H1 (cell line): ENCODE measurements around the gene DCXR. TPM values are rescaled to one million over a fixed set of nuclear protein-coding genes. Genes with fewer than 3 reads are reported as not detected.

Experiments
- CTCF ChIA-PET: fragments of 300-600 bp; sonication (Branson Sonifier 250); formaldehyde crosslinking; loops from one replicate; lab custom pipeline; 2021; ENCODE audit not compliant: partially characterized antibody; lab: Charles Lee
- POLR2A ChIA-PET: fragments of 300-600 bp; sonication (Branson Sonifier 250); formaldehyde crosslinking; loops from one replicate; lab custom pipeline; 2021; ENCODE audit warnings: inconsistent platforms; ENCODE audit not compliant: partially characterized antibody; lab: Charles Lee
- DNase-seq, 2 experiments: peaks; one replicate each; pipeline versions ENCODE4 v3.0.0 to v3.0.0-alpha.2; 2010 to 2022; ENCODE audit warnings: low spot score in 2 of 2, low read depth in 1 of 2, mixed read lengths in 1 of 2
- FAIRE-seq: peaks from 2 replicates; lab custom pipeline; 2011; peaks lifted over from hg19 to GRCh38; lab: Jason Lieb, UNC
- H2AFZ ChIP-seq: 2 replicates; pipeline ENCODE4 v1.8.1; 2012; ENCODE audit warnings: low read length, inconsistent platforms
- H2AK5ac ChIP-seq: 2 replicates; pipeline ENCODE4 v1.6.1; 2013; ENCODE audit warnings: low read depth, low read length
- H2BK120ac ChIP-seq: replicated peaks from 2 replicates; pipeline ENCODE3; 2013; ENCODE audit warnings: low read depth, low read length, inconsistent platforms
- H2BK12ac ChIP-seq: 2 replicates; pipeline ENCODE4 v1.6.1; 2013; ENCODE audit warnings: low read depth, low read length
- H2BK15ac ChIP-seq: 2 replicates; pipeline ENCODE4 v1.6.1; 2013; ENCODE audit warnings: low read length
- H2BK20ac ChIP-seq: 2 replicates; pipeline ENCODE4 v1.6.1; 2013; ENCODE audit warnings: low read length
- H2BK5ac ChIP-seq: 2 replicates; pipeline ENCODE4 v1.6.1; 2013; ENCODE audit warnings: low read depth, low read length
- H3K14ac ChIP-seq: 2 replicates; pipeline ENCODE4 v1.6.1; 2013; ENCODE audit warnings: inconsistent platforms; ENCODE audit not compliant: insufficient read length
- H3K18ac ChIP-seq: 2 replicates; pipeline ENCODE4 v1.6.1; 2013; ENCODE audit warnings: low read length; ENCODE audit errors: extremely low read depth
- H3K23ac ChIP-seq: 2 replicates; pipeline ENCODE4 v1.6.1; 2013; ENCODE audit warnings: inconsistent platforms; ENCODE audit not compliant: insufficient read length
- H3K23me2 ChIP-seq: 2 replicates; pipeline ENCODE4 v1.6.1; 2013; ENCODE audit warnings: low read depth, low read length
- H3K27ac ChIP-seq: 2 replicates; pipeline ENCODE4 v1.6.1; 2011; ENCODE audit warnings: low read depth, low read length, inconsistent platforms
- H3K27me3 ChIP-seq, 4 experiments: replicated peaks in 1 of 4; 1 replicate in 1 of 4; 2 replicates in 3 of 4; pipeline versions ENCODE4 v1.6.1 to v1.8.1; 2011 to 2013; ENCODE audit warnings: low read length in 3 of 4, mild to moderate bottlenecking in 3 of 4, inconsistent platforms in 2 of 4, mixed read lengths in 2 of 4, moderate library complexity in 1 of 4; ENCODE audit not compliant: control insufficient read depth in 3 of 4, insufficient read depth in 3 of 4; ENCODE audit errors: extremely low read depth in 1 of 4
- H3K36me3 ChIP-seq, 4 experiments: 2 replicates each; pipeline versions ENCODE4 v1.6.1 to v1.8.1; 2011 to 2013; ENCODE audit warnings: mild to moderate bottlenecking in 4 of 4, low read length in 3 of 4, moderate library complexity in 2 of 4, control low read depth in 1 of 4, inconsistent platforms in 1 of 4; ENCODE audit not compliant: insufficient read depth in 4 of 4, control insufficient read depth in 2 of 4
- H3K4ac ChIP-seq: replicated peaks from 2 replicates; pipeline ENCODE3; 2013; ENCODE audit warnings: low read length, low read depth, mixed read lengths, inconsistent platforms; ENCODE audit not compliant: insufficient read length
- H3K4me1 ChIP-seq, 4 experiments: replicated peaks in 1 of 4; 1 replicate in 1 of 4; 2 replicates in 3 of 4; pipeline versions ENCODE4 v1.6.1 to v1.8.1; 2011 to 2013; ENCODE audit warnings: low read length in 3 of 4, inconsistent platforms in 2 of 4, mixed read lengths in 1 of 4; ENCODE audit not compliant: insufficient read depth in 4 of 4, control insufficient read depth in 3 of 4
- H3K4me2 ChIP-seq, 2 experiments: 2 replicates each; pipeline versions ENCODE4 v1.6.1 to v1.8.1; 2011 to 2013; ENCODE audit warnings: low read depth in 2 of 2, low read length in 2 of 2, control low read depth in 1 of 2, inconsistent platforms in 1 of 2, mild to moderate bottlenecking in 1 of 2; ENCODE audit not compliant: insufficient read depth in 1 of 2
- H3K4me3 ChIP-seq, 4 experiments: fragments of 200-600, 300-600 bp in 1 of 4; sonication (generic), shearing (Covaris generic), sonication (Bioruptor Twin) in 1 of 4; 2 replicates each; pipeline versions ENCODE4 v1.5.1 to v1.8.1; 2011 to 2016; ENCODE audit warnings: low read length in 4 of 4, low read depth in 3 of 4, control low read depth in 2 of 4, inconsistent platforms in 2 of 4, mild to moderate bottlenecking in 2 of 4, mixed read lengths in 1 of 4, moderate library complexity in 1 of 4; ENCODE audit not compliant: insufficient read depth in 2 of 4; ENCODE audit errors: extremely low read depth in 1 of 4
- H3K56ac ChIP-seq: replicated peaks from 2 replicates; pipeline ENCODE3; 2013; ENCODE audit warnings: low read depth, mild to moderate bottlenecking, mixed read lengths, low read length, inconsistent platforms; ENCODE audit not compliant: insufficient read length
- H3K79me1 ChIP-seq: 2 replicates; pipeline ENCODE4 v1.6.1; 2013; ENCODE audit warnings: low read depth, low read length, control low read depth
- H3K79me2 ChIP-seq, 2 experiments: 2 replicates each; pipeline versions ENCODE4 v1.6.1 to v1.8.1; 2012 to 2013; ENCODE audit warnings: low read length in 2 of 2, mild to moderate bottlenecking in 2 of 2, inconsistent platforms in 1 of 2; ENCODE audit not compliant: insufficient read depth in 2 of 2, control insufficient read depth in 1 of 2
- H3K9ac ChIP-seq, 4 experiments: replicated peaks in 1 of 4; 1 replicate in 1 of 4; 2 replicates in 3 of 4; pipeline versions ENCODE4 v1.6.1 to v1.8.1; 2011 to 2013; ENCODE audit warnings: low read depth in 3 of 4, low read length in 3 of 4, control low read depth in 2 of 4, mild to moderate bottlenecking in 2 of 4, moderate library complexity in 2 of 4, inconsistent platforms in 1 of 4; ENCODE audit errors: extremely low read depth in 1 of 4
- H3K9me3 ChIP-seq, 2 experiments: 2 replicates each; pipeline versions ENCODE4 v1.6.1 to v1.8.1; 2012 to 2013; ENCODE audit warnings: mild to moderate bottlenecking in 2 of 2, moderate library complexity in 2 of 2, control low read depth in 1 of 2, inconsistent platforms in 1 of 2, low read depth in 1 of 2, low read length in 1 of 2, mixed read lengths in 1 of 2; ENCODE audit not compliant: insufficient read depth in 2 of 2
- H4K20me1 ChIP-seq, 2 experiments: replicated peaks in 1 of 2; 2 replicates each; pipeline versions ENCODE3 to v1.8.1; 2011 to 2013; ENCODE audit warnings: inconsistent platforms in 2 of 2, low read length in 2 of 2, mild to moderate bottlenecking in 1 of 2; ENCODE audit not compliant: insufficient read depth in 2 of 2, control insufficient read depth in 1 of 2
- H4K5ac ChIP-seq: 2 replicates; pipeline ENCODE4 v1.6.1; 2013; ENCODE audit warnings: low read length, low read depth, mixed read lengths, inconsistent platforms; ENCODE audit not compliant: insufficient read length
- H4K8ac ChIP-seq: 2 replicates; pipeline ENCODE4 v1.8.0; 2013; ENCODE audit warnings: mild to moderate bottlenecking, moderate library complexity, low read length, inconsistent platforms; ENCODE audit not compliant: insufficient read depth; ENCODE audit errors: extremely low read depth
- H4K91ac ChIP-seq: replicated peaks from 2 replicates; pipeline ENCODE3; 2013; ENCODE audit warnings: low read length, mixed read lengths, inconsistent platforms; ENCODE audit not compliant: insufficient read length
- ATF2 ChIP-seq: IDR thresholded peaks from 2 replicates; pipeline ENCODE4 v1.6.1; 2012; ENCODE audit warnings: low read length, inconsistent platforms
- CEBPB ChIP-seq: IDR thresholded peaks from 2 replicates; pipeline ENCODE4 v1.6.1; 2012; ENCODE audit warnings: low read depth, low read length
- CREB1 ChIP-seq: IDR thresholded peaks from 2 replicates; pipeline ENCODE4 v1.6.1; 2012; ENCODE audit warnings: inconsistent platforms
- CTCF ChIP-seq, 3 experiments: IDR thresholded peaks; 1 replicate in 2 of 3; 2 replicates in 1 of 3; pipeline versions ENCODE4 v1.5.1 to v1.6.1; 2011; ENCODE audit warnings: low read length in 3 of 3, mild to moderate bottlenecking in 3 of 3, inconsistent platforms in 2 of 3, low read depth in 1 of 3, moderate library complexity in 1 of 3; ENCODE audit not compliant: insufficient read depth in 1 of 3; ENCODE audit errors: control extremely low read depth in 1 of 3
- EGR1 ChIP-seq: IDR thresholded peaks from 2 replicates; pipeline ENCODE4 v1.6.1; 2011; ENCODE audit warnings: low read depth, low read length, borderline replicate concordance
- RXRA ChIP-seq: IDR thresholded peaks from 2 replicates; pipeline ENCODE4 v1.6.1; 2011; ENCODE audit warnings: low read depth, mild to moderate bottlenecking, low read length, moderate library complexity; ENCODE audit not compliant: insufficient read depth
- SUZ12 ChIP-seq: fragments of 200-600 bp; sonication (generic); IDR thresholded peaks from 2 replicates; pipeline ENCODE4 v1.6.1; 2012; ENCODE audit warnings: mild to moderate bottlenecking, inconsistent platforms, low read length, moderate library complexity, mixed read lengths
- TAF1 ChIP-seq: IDR thresholded peaks from 2 replicates; pipeline ENCODE4 v1.6.1; 2011; ENCODE audit warnings: mild to moderate bottlenecking, low read depth, low read length
- TBP ChIP-seq: IDR thresholded peaks from 2 replicates; pipeline ENCODE4 v1.6.1; 2011; ENCODE audit warnings: low read depth, low read length, improper control_type of control experiment
- TEAD4 ChIP-seq: IDR thresholded peaks from 2 replicates; pipeline ENCODE4 v1.6.1; 2012; ENCODE audit warnings: low read depth, low read length, inconsistent platforms, mixed read lengths
- WGBS, 2 experiments: shearing (Covaris generic) in 1 of 2; methylation state at CpG; one replicate each; pipeline versions ENCODE4 v1.1.6 to v1.1.7; 2013 to 2015; ENCODE audit warnings: low lambda C conversion rate in 2 of 2, mixed read lengths in 2 of 2, inconsistent platforms in 1 of 2, low coverage in 1 of 2, missing lambda C conversion rate in 1 of 2; ENCODE audit not compliant: insufficient replicate concordance in 2 of 2, insufficient coverage in 1 of 2, insufficient read length in 1 of 2; ENCODE audit errors: extremely low coverage in 1 of 2, missing lambda C conversion rate in 1 of 2; 5-methylcytosine and 5-hydroxymethylcytosine counted together
- polyA plus RNA-seq, 7 experiments: library from polyadenylated mRNA; depleted of rRNA in 3 of 7; stranded (reverse) in 5 of 7; unstranded in 2 of 7; fragments of >200 nt in 5 of 7; fragments of 200-250 nt in 2 of 7; gene quantifications; 1 replicate in 5 of 7; 2 replicates in 1 of 7; 4 replicates in 1 of 7; pipeline versions ENCODE4 v1.2.1 to v1.2.3, GENCODE V29; 2011 to 2013; ENCODE audit warnings: missing spikeins in 2 of 7, mixed read lengths in 2 of 7
- total RNA-seq: library from RNA; stranded (reverse); fragmentation: NEBNext Ultra II Directional; extraction: Animal tissue kit (Norgen Biotek cat#: 25700); gene quantifications from 2 replicates; pipeline ENCODE4 v1.2.1, GENCODE V29; 2021

DCXR gene
- total and polyA plus RNA-seq, 2 of the 8 experiments (the other 6 are each of a cell fraction or from before 2014, with no cell fraction given): 96.3 to 212 TPM

GRCh38 chr17:82046903-82047302 lies 9.4 kb upstream of the DCXR start:
- no peak overlapping the region for H3K4ac ChIP-seq
- H3K4me1 ChIP-seq: peaks cover 0 to 19% (median 10%) of the 10 kb centered on the region in 4 experiments; a peak in 5 of 7 replicates
- WGBS, 2 experiments: 92% methylated on average over 21 of the region's 21 CpGs; no CpG with 5 or more reads in 1 of the 2 experiments
- no peak overlapping the region for H2BK120ac ChIP-seq
- H3K4me3 ChIP-seq: no peak overlapping the region
- no peak overlapping the region for H4K5ac ChIP-seq
- H3K79me1 ChIP-seq: no peaks in the 10 kb centered on the region; the same call in 1 of the 2 replicates
- H3K23ac ChIP-seq: no peak overlapping the region
- no peak overlapping the region for H2AFZ ChIP-seq
- no peak overlapping the region for H2BK20ac ChIP-seq
- no peak overlapping the region for H3K9ac ChIP-seq
- peaks cover 0 to 4% (median 0%) of the 10 kb centered on the region in 4 experiments; a peak in 1 of 7 replicates for H3K27me3 ChIP-seq
- TF ChIP-seq TEAD4: no peak
- TF ChIP-seq EGR1: no peak
- no peak for TF ChIP-seq SUZ12
- TF ChIP-seq CTCF (IDR thresholded peaks at IDR 0.05; ENCODE audit: control extremely low read depth in 1 of 3, insufficient read depth in 1 of 3, low read depth in 1 of 3, low read length in 3 of 3): no peak
- no peak for TF ChIP-seq CEBPB
- no peak for TF ChIP-seq RXRA
- TF ChIP-seq TAF1: no peak
- no peak for TF ChIP-seq CREB1
- no peak for TF ChIP-seq ATF2
- TF ChIP-seq TBP: no peak
- no peak overlapping the region for H2AK5ac ChIP-seq
- no peak overlapping the region for H3K56ac ChIP-seq
- ChIA-PET POLR2A (interaction anchor here (0.9 kb wide), 1 partner anchor 9 kb away, joined by 3 read pairs; no protein-coding TSS in a partner anchor), CTCF (no interaction called here)
- no peak overlapping the region for H3K27ac ChIP-seq
- H2BK15ac ChIP-seq: no peak overlapping the region
- H3K9me3 ChIP-seq: no peaks in the 10 kb centered on the region
- H3K36me3 ChIP-seq: peaks cover 0 to 8% (median 2%) of the 10 kb centered on the region in 4 experiments; a peak in 3 of 8 replicates
- no peak overlapping the region for H4K8ac ChIP-seq
- no peak overlapping the region for H4K91ac ChIP-seq
- H3K14ac ChIP-seq: no peak overlapping the region
- no peak for DNase-seq
- H3K79me2 ChIP-seq: no peaks in the 10 kb centered on the region
- no peak overlapping the region for H2BK12ac ChIP-seq
- FAIRE-seq: no peak
- no peak overlapping the region for H3K18ac ChIP-seq
- peaks cover 0 to 8% of the 10 kb centered on the region in 2 experiments for H4K20me1 ChIP-seq
- H3K23me2 ChIP-seq: peaks cover 3% of the 10 kb centered on the region; the same call in 1 of the 2 replicates
- H3K4me2 ChIP-seq: no peak overlapping the region
- no peak overlapping the region for H2BK5ac ChIP-seq
